NCI-H526 treated with DMSO at 0.1 percent for 48 hours (cell line): ENCODE data around the gene FHIT.
"Not testable (repeated sequence)": the region's sequence is repeated elsewhere in the genome, so short reads cannot be mapped to it uniquely, and the experiment has no call there.

Source experiments
- DNase-seq: peaks from one replicate; lab custom pipeline; 2025; lab: John Stamatoyannopoulos, UW

FHIT gene

GRCh38 chr3:60557122-60557521 lies 694.1 kb downstream of the FHIT start:
- no peak for DNase-seq

GRCh38 chr3:60555686-60556354 lies 695.4 kb downstream of the FHIT start:
- no peak for DNase-seq

GRCh38 chr3:60553144-60553543 lies 698.1 kb downstream of the FHIT start:
- DNase-seq, result no peak

- no peak for DNase-seq
Measured at GRCh38 chr3:60552581-60552980, 698.7 kb downstream of the FHIT start.

DNA sequence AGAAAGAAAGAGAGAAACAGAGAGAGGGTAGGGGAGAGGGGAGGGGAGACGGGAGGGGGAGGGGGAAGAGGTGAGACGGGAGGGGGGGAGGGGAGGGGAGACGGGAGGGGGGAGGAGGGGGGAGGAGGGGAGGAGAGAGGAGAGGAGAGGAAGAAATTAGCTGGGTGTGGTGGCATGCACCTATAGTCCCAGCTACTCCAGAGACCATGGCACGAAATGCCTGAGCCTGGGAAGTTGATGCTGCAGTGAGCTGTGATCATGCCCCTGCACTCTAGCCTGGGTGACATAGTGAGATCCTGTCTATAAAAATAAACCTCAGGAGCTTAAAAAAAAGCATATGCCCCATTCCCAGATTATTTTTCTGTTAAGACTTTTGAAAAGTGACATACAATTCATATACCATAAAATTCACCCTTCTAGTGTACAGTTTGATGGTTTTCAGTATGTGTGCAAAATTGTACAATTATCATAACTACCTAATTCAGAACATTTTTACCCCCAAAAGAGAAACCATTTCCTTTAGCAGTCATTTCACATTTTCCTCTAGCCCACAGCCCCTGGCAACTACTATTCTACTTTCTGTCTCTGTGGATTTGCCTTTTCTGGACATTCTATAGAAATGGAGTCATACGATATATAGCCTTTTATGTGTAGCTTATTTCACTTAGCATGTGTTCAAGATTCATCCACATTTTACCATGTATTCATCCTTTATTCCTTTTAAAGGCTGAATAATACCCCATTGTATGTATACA lies 699.6 kb downstream of the FHIT start:
- no peak for DNase-seq

DNA sequence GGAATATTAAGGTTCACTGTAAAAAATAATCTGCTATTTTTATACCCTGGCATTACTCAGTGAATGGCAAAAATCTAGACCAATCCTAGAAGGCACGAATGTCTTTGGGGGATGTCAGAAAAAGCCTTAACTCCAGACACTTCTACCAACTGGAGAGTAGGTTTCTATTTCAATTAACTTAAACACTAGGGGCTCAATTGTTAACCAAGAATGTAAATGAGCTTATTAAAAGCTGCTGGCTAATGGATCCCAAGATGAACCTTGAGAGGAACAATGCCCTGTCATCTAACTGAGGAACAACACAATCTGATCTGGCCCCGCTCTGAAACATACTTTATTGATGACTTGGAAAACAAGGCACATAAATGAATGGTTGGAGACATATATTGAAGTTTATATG lies 701.4 kb downstream of the FHIT start:
- DNase-seq, result no peak

DNA sequence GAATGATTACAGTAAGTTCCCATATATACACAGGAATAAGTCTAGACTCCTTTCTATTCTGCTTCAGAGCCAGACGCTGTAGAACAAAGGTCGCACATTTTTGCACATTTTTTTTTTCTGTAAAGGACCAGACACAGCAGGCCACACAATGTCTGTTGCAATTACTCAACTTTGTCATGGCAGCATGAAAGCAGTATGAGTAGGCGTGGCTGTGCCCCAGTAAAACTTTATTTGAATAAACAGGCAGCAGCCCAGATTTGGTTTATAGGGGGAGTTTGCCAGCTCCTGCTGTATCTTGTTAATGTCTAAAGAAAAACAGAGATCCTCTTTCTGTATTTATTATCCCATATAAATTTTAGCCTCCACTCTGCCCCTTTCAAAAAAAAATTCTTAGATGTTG lies 708.3 kb downstream of the FHIT start:
- DNase-seq, result no peak

DNA sequence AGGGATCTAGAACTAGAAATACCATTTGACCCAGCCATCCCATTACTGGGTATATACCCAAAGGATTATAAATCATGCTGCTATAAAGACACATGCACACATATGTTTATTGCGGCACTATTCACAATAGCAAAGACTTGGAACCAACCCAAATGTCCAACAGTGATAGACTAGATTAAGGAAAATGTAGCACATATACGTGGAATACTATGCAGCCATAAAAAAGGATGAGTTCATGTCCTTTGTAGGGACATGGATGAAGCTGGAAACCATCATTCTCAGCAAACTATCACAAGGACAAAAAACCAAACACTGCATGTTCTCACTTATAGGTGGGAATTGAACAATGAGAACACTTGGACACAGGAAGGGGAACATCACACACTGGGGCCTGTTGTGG lies 711.9 kb downstream of the FHIT start:
- not testable (repeated sequence) for DNase-seq

GRCh38 chr3:60536420-60536819 lies 714.8 kb downstream of the FHIT start:
- DNase-seq, result peak; percentile 90

GRCh38 chr3:60531759-60532158 lies 719.5 kb downstream of the FHIT start:
- DNase-seq, result no peak

DNA sequence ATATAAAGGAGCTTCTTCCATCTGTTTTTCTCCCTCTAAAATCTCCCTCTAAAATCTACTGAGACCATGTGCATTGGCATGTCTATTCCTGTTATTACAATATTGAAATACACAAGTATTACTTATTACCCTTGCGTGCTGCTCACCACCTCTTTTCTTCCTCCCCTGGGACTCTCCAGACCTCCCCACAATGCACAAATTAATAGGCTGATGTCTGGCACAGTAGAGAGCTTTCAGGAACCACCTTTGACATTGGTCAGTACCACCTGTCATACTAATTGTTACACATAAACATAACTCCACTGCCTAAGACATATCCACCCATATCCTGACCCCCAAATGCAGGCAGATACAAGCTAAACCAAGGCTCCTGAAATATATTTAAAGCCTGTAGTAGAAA lies 722.6 kb downstream of the FHIT start:
- no peak for DNase-seq

DNA sequence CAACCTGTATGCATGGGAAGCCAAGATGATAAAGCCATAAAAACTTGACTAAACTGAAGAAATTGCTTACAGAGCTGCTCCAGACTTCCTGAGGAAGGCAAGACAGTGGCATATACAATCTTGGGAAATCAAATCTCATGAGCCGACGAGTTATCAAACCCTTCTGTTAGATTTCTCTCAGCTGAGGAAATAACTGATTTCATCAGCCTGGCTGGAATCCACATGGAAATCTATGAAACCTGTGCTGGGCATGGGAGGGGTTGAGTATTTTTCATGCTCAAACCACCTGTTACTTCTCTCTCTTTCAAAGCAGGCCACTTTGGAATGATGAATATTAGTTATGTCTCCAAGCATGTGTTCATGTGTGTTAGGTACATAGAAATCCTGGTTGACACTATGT lies 727.7 kb downstream of the FHIT start:
- no peak for DNase-seq

GRCh38 chr3:60517134-60517533 lies 734.1 kb downstream of the FHIT start:
- no peak for DNase-seq

GRCh38 chr3:60514866-60515265 lies 736.4 kb downstream of the FHIT start:
- DNase-seq, result no peak

- DNase-seq, result no peak
Measured at GRCh38 chr3:60514085-60514649, 737.1 kb downstream of the FHIT start.

- no peak for DNase-seq
Measured at GRCh38 chr3:60513241-60513640, 738.0 kb downstream of the FHIT start.

- no peak for DNase-seq
Measured at GRCh38 chr3:60512506-60512905, 738.7 kb downstream of the FHIT start.

GRCh38 chr3:60509471-60509870 lies 741.8 kb downstream of the FHIT start:
- DNase-seq, result no peak

DNA sequence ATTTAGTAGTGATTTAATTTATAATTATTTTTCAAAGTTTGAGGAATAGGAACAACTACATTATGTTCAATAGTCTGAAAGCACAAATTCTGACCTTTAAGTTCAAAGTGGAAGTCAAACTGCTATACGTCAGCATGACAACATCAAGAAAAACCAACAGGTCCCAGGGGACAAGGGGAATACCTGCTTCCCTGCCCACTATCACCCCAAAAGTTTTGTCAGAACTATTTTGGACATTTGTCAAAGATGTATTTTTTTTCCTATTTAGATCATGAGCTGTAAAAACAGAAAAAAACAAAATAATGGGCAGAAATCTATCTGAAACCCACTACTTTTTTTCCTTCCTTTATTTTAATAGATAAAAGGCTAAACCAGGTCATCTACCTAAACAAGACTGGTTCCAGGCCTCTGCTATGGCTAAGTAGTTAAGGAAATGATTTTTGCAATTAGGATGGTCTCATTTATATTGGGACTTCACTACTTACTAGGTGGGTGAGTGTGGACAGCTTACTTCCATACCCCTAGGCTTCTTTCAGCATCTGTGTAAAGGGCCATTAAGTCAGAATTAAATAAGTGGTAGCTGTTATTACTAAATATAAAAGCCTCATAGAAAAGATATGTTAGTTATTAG lies 746.3 kb downstream of the FHIT start:
- DNase-seq, result no peak

DNA sequence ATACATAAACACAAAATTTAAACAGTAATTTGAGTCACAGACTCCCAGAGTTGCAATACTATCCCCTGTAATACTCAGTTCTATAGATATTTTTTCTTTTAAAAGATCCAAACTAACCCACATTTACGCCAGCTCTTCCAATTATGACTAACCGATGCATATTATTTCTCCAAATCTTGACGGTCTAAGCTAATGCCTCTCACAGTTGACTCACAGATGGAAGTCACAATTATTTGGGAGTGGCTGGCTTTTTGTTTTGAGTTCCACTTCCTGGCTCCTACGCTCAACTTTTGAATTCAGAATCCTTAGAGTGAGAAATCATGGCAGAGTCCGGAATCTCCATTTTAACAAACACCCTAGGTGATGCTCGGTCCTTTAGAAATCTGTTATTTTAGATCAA lies 749.9 kb downstream of the FHIT start:
- no peak for DNase-seq

- DNase-seq, result no peak
Measured at GRCh38 chr3:60497902-60498301, 753.4 kb downstream of the FHIT start.

DNA sequence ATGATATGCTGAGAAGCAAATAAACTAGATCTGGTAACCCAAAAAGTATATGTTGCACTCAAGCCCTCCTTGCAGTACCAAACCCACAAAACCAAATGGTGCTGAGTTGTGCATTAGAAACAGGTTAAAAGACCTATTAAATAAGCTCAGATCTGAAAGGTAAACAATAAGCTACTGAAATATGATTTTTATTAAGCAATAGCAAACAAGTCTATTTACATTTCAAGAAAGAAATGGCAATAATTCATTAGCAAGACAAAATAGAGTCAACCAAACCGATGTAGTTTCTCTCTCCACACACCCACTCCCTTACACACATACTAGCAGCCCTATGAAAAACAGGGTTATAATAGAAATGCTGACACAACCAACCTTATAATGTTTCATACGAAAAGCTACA lies 760.3 kb downstream of the FHIT start:
- DNase-seq, result peak; percentile 19

DNA sequence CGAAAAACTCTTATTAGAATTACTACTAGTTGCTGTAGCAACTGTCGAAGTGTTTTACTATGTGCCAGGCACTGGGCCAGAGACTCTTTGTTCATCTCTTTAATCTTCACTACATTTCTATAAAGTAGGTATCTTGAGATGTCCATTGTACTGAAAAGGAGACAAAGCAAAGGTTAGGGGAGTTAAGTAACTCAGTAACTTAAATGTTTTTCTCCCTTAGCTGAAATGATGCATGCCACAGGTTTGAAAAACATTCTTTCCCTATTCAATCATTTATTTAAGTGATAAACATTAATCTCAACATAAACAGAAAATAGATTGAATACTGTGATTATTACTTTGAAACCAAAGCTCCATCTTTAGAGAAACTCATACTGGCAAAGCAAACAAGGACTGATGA lies 776.2 kb downstream of the FHIT start:
- DNase-seq, result no peak
